HG03039 (cell line): ENCODE measurements around the gene TACC2.

Experiments
- ATAC-seq: cut with Tn5 transposase; IDR thresholded peaks from one replicate; pipeline ENCODE4 v1.9.1; 2021; ENCODE audit warnings: mild to moderate bottlenecking, moderate library complexity; ENCODE audit not compliant: unreplicated experiment

TACC2 gene

DNA sequence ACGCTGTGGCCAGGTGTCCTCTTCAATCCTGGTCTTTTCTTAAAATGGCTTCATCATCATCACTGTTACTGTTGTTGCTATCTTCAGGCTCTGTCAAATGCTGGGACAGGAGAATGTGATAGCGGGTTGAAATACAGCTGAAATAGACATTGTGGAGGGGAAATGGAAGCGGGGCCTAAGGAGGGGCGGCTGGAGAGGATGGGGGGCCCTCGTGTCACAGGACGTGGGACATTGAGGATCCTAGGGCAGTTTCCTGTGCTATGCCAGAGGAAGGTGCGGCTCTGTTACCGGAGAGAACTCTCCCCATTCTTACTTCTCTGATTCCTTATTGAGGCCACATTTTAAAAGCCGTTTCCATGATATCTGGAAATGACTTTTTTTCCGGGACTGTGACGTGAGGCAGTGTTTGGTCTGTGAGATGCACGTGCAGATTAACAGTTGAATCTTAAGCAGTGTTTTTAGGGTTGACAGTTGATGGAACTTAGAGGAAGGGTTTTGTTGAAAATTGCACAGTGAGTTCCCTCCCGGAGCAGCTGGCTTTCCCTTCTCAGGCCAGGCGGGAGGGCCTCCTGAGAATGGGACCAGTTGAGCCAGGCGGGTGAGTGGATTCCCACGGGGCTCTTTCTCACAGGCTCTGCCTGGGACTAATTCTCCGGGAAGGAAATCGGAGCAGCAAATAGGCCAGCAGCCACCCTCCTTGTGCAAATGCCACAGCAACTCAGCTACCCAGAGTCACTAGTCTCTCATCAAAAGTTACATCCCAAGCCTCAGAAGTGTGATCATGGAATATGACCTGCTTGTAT, 125.2 kb downstream of the TACC2 start:
- no peak for ATAC-seq

DNA sequence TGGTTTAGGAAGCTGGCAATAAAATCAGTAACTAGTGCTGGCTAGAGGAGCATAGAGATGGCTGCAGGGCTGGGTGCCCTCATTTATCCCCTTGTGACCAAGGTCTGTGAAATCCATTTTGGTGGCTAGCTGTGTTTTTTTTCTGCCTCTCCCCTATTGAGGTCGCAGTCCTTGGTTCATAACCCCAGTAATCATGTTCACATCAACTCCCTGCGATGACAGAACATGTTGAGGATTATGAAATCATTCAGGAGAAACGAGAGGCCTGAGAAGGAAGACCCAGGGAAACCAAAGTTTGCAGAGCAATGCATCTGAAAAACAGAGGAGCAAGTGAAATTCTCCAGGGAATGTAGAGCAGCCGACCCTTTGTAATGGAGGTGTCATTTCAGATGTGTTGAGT, 126.9 kb downstream of the TACC2 start:
- ATAC-seq: no peak

DNA sequence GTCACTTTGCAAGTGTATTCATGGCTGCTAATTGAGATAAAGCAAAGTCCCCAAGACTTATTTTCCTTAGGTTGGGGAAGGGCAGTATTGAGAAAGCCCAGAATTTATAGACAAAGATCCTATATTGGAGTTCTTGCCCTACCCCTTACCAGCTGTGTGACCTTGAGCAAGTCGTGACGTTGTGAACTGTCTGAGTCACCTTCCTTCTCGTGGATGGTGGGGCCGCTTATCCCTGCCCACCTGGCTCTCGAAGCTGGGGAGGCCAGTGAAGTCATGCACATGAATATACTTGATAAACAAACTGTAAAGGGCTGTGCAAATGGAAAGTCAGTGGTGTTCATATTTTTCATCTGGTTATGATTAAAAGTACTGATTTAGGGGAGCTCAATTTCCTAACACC, 127.4 kb downstream of the TACC2 start:
- ATAC-seq: no peak

DNA sequence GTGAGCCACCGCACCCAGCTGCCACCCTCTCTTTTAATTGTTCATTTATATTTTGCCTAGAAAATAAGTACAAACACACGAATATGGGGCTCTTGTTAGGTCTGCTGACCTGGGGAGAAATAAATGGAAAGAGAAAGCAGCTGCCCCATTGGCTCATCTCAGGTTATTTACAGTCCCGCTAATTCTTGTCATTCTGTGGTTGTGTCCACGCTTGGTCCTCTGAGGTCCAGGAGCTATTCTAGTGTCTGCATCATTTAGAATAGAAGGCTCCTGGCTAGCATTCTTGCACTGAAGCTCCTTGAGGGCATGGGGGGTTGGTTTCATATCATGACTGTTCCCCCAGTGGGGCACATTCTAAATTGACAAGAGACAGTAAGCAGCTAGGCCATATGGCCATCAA, 128.5 kb downstream of the TACC2 start:
- ATAC-seq: no peak

DNA sequence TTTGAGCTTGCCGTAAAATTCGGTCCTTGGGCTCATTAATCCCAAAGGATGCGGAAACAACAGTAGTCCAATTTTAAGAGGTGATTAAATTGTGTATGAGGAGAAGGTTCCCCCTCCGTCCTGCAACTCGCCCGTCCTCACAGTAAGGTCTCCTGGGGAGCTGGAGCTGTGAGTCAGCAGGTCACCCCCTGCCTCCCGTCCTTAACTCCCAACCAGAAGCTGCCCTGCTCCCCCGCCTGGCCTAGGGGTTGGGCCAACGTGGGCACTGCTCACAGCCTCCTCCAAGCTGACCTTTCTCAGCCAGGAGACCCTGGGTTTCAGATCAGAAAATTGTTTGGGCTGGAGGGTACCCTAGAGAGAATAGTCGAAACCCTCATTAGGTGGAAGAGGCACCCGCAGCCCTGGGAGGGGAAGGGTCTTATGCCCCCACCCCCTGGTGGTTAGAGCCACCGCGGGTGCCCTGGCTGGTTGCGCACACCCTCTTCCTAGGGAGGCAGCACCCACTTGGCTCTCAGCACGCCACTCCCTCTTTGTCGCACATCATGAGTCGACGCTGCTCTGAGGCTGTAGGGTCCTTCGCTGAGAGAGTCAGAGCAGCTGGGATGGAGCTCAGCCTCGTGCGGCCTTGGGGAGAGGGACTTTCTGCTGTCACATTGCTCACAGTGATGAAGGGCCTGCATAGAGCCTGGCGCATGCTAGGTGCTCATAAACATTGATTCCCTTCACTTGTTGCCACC, 131.2 kb downstream of the TACC2 start:
- no peak for ATAC-seq

DNA sequence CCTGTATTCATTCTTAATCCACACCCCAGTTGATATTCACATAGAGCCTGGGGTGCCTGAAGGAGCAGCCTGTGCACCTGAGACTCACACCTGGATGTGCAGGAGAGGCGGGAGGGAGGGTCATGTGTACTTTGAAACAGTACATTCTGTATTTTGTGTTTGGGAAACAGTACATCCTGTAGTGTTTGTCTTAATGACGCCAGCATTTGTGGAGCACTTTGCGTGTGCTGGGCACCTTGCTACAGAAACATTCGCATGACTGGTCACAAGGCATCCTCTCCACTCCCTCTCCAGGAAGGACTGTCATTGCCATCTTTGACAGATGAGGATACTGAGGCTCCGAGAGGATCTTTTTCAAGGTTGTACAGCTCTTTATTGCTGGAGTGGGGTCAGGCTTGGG, 132.1 kb downstream of the TACC2 start:
- ATAC-seq: no peak

DNA sequence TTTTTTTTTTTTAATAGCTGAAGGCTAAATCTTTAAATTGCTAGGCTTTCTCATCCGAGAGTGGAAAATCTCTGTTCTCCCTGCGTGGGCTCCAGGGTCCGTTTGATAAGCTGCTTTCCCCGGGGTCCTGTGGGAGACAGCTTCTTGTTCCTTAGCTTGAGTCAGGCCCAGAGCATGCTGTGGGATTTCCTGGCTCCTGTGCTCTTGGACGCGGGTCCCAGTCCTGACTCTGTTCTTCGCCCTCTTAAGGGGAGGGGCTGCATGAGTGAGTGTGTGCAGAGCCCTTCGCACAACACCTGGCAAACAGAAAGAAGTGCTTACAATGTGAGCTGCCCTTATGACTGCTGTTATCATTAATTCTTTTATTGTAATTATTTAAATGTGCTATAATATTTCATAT, 133.5 kb downstream of the TACC2 start:
- ATAC-seq: no peak

DNA sequence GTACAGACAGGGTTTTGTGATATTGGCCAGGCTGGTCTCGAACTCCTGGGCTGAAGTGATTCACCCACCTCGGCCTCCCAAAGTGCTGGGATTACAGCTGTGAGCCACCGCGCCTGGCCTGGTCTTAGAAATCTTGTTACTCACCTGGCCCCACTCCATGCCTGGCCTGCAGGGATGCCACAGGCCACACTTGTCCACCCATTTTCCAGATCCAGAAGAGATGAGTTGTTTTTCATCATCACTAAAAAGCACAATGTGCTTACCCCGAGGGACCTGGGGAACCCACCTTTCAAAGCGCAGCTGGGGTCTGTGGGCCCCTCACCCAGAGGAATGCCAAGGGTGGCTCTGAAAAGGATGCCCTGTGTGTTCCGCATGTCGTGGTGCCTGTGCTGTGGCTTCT, 134.2 kb downstream of the TACC2 start:
- ATAC-seq: no peak

DNA sequence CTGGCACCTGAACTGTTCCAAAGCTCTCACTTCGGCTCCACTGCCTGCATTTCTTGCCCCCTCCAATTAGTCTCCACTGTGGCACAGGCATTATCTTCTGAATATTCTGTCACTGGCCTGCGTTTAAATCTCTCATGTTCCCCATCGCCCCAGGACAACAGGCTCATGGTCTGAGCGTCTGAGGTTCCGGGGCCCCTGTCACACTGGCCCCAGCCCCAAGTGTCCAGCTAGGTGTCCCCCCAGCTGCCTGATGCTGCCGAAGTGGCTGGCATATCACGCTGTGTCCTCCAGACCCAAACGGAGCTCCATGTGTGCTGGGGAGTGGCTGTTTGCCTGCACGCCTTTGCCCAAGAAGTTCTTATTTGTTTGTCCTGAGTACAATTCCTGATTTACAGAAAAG, 135.4 kb downstream of the TACC2 start:
- ATAC-seq: no peak

DNA sequence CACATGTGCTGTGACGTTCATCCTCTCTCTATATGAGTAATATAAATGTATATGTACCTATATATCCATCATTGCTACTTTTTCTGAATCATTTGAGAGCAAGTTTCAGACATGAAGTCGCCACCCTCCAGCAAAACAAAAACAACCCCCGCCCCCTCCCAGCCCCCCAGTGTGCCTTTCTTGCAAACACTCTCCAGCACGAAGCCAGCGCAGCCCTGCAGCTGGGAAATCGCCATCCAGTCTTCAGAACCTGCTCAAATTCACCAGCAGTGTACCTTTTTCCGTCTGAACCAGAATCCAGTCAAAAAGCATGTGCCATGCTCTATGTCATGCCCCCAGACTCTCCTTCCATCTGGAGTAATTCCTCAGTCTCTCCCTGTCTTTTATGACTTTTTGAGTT, 135.8 kb downstream of the TACC2 start:
- no peak for ATAC-seq

DNA sequence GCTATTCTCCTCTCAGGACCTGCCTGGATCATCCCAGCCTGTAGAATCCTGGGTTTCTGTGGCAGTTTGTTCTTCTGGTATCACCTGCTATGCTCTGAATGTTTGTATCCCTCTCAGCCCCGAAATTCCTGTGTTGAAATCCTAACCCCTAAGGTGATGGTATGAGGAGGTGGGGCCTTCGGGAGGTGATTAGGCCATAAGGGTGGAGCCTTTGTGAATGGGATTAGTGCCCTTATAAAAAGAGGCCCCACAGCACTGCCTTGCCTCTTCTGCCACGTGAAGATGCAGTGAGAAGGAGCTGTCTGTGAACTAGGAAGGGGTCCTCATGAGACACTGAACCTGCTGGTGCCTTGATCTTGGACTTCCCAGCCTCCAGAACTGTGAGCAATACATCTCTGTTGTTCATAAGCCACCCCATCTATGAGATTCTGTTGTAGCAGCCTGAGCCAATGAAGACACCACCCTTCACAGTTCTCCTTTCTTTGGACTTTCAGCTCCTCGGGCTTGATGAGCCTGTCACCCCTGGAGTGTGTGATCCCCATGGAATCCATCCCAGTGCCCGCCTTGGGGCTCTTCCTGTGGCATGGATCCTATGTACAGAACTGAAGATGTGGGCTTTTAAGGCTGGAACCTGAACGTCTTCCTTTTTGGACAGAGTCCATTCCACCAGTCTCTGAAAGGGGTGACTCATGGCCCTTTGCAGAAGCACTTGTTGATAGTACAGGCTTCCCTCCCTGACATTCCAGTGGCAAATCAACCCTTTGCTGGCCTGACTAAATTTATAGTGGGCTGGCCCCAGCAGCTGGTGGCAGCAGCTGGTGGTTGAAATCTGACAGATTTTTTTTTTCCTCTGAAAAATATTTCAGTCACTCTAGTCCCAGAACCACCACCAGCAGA, 138.0 kb downstream of the TACC2 start:
- no peak for ATAC-seq

DNA sequence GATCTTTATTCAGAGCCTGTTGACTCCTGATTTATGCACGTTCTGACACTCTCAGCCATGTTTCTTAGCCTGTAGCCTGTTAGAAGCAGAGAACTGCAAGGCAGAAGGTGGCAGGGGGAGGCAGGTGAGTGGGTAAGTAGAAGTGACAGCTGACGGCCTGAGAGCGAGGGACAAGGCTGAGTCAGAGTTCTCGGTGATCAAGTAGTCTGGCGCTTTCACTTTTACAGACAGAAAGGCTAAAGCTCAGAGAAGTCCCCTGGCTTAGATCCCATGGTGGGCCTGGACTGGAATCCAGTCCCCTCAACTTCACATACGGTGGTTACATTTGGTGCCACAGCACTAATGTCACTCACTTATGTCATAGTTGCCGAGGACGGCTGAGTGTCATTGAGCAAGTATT, 139.0 kb downstream of the TACC2 start:
- no peak for ATAC-seq

DNA sequence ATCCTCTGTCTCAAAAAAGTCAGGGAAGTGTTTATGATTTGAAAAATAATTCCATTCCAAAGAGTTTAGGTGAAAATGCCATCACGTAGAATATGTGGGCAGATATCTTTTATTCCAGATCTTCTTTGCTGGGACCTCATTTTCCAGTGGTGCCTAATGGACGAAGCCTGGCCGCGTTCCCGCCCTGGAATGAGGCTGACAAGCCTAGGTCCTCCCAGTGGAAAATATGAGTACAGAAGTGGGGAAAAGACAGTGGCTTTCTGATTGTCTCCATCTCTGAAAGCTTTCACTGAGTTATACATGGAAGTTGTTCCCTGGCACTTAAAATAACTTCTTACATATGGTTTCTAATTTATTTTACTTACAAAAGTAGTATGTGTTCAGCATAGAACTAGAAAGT, 139.4 kb downstream of the TACC2 start:
- no peak for ATAC-seq

DNA sequence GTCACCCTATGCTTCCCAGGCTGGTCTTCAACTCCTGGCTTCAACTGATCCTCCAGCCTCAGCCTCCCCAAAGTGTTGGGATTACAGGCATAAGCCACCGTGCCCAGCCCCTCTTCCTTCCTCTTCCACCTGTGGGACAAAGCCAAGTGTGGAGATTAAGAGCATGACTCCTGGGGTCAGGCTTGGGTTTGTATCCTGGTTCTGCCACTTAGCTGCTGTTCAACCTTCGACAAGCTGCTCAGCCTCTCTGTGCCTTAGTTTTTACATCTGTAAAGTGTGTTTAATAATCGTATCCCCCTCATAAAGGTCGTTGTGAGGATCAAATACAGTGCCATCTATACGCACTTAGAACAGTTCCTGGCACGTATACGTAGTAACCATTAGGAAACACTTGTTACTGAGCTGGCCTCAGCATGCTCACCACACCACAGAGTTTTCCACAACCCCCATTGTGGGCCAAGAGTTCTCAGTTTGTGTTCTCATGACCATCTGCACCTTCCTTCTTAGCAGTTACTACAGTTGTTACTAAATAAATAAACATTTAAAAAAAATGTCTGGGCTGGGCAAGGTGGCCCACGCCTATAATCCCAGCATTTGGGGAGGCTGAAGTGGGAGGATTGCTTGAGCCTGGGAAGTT, 141.6 kb downstream of the TACC2 start:
- ATAC-seq: no peak

DNA sequence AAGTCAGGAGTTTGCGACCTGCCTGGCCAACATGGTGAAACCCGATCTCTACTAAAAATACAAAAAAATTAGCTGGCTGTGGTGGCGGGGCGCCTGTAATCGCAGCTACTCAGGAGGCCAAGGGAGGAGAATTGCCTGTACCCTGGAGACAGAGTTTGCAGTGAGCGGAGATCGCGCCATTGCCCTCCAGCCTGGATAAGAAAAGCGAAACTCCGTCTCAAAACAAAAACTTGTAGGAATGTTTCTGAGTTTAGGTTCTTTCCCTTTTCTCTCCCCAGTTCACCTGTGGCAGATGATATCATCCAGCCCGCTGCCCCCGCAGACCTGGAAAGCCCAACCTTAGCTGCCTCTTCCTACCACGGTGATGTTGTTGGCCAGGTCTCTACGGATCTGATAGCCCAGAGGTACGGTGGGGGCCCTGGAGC, 143.4 kb downstream of the TACC2 start:
- ATAC-seq: no peak

DNA sequence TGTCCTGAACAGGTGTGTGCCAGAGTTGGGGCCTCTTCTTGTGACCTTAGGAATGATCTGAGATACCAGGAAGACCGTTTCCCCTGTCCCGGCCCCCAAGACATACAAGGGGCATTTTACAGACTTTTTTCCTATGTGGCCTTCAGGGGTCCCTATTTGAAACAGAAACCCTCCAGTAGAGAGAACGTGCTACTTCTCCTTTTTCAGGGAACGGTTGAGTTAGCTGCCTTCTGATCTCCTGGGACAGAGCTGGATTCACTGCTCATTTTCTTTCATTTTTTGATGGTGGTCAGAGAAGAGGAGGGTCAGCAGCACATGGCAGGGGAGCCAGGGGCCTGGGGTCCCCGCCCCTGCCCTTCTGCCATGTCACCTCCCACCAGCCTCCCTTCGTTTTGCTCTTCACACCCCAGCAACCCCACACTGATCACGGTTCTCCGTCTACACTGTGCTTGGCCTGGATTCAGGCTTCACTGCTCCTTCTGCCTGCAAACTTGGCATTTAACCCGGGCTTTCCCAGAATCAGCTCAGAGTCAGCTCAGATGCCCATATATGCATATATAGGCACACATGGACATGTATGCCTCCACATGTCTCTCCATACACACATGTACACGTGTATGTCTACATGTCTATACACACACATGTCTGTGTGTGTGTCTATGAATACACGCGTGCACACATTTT, 144.1 kb downstream of the TACC2 start:
- no peak for ATAC-seq

DNA sequence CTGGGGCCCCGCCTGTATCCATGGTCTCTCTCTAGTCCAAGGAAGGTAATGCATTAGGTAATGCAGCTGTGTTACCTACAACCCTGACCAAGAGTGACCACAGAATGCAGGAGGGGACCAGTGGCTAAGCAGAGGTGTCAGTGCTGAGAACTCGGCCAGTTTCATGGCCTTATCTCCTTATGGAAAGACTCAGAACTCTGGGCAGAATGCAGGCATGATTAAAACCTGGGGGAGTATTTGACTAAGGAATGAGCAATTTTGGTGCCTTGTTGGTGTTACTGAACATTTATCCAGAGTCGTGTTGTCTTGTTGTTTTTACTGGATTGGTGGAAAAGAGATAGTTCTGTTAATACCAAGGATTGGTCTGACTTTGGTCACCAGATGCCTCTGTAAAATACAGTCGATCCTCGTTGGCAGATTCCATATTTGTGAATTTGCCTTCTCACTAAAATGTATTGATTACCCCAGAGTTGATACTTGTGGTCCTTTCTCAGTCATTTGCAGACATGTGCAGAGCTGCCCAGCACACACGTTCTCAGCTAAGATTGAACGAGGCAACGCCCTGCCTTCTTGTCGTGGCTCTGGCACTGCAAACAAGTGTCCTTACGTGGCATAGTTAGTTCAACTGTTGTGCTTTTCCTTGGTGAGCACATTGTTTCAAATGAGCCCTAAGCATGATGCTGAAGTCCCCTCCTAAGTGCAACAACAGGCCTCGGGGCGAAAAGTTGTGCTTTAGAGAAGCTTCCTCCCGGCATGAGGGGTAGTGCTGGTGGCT, 146.5 kb downstream of the TACC2 start:
- no peak for ATAC-seq

DNA sequence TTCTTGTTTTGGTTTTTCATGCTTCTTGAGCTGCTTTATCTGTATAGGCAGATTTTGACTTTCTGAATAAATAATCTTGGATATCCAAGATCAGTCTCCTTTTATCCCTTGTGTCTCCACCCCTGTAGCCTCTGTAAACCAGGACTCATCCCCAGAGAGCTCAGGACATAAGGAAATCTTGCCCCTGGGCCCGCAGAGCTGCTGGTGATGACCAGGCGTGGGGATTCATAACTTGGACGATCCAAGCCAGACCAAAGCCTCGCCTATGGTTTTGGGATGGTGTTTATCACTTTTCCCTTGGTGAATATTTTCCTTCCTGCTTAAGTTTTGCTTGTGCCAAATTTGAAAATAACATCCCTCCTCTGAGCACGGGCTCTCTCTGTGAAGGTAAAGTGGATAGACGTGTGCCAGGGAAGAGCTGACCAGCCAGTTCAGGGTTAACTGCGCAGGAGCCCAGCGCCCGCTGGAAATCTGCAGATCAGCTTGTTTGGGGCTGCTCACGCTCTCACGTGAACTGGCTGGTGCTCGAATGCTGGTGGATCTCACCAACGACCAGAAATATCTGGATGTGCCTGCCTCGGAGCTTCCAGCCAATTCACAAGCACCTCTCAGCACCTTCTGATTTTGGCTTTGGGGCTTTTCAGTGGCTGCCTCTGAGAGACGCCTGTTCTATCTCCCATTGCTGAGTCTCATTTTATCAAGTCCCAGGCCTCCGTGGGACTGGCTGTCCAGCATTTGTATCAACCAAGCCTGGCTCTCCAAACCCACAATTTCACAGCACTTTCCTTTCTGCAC, 150.1 kb downstream of the TACC2 start:
- no peak for ATAC-seq

DNA sequence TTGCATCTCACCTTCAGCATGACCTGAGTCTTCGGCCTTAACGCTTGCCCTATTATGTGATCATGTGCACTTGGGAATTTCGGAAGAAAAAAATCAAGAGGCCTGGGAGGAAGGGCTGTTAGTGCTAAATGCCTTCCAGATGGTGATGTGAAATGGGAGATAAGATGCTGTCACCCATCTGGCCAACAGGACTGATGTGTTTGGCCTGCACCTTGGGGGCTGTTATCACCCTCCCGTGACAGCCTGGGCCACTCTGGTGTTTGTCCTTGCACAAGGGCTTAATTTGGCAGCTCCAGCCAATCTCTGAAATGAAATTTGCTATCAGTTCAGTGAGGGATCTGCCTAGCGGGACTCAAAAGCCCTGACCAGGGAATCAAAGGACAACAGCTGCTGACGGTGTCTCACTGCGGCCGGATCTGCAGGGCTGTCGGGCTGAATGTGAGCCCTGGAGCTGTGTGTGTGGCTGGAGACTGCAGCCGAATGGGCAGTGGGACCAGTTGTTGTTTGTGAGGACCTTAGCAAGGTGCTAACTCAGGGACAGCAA, 150.7 kb downstream of the TACC2 start:
- no peak for ATAC-seq
